Naive thymus-derived CD4-positive, alpha-beta T cell (primary cell): ENCODE measurements around the gene SHISA8. TPM values are rescaled to one million over a fixed set of nuclear protein-coding genes. Genes with fewer than 3 reads are reported as not detected.

Source experiments
- ATAC-seq: fragments of 150-1000 bp; cut with Tn5 transposase; 2 replicates; pipeline ENCODE4 v1.10.0; 2021; ENCODE audit warnings: mild to moderate bottlenecking, moderate library complexity
- CTCF ChIA-PET: fragments of 350-600 bp; sonication (Branson Sonifier 250); formaldehyde crosslinking; loops from one replicate; lab custom pipeline; 2021; ENCODE audit warnings: antibody characterized with exemption; lab: Charles Lee
- POLR2A ChIA-PET: fragments of 350-600 bp; sonication (Branson Sonifier 250); formaldehyde crosslinking; loops from one replicate; lab custom pipeline; 2021; ENCODE audit warnings: antibody characterized with exemption, inconsistent platforms; lab: Charles Lee
- DNase-seq, 9 donors: peaks; one replicate each; pipeline versions ENCODE4 v3.0.0 to v3.0.0-alpha.2; 2020 to 2022; ENCODE audit warnings: mixed read lengths in 1 of 9
- H3K27ac ChIP-seq: one replicate; pipeline ENCODE4 v1.7.0; 2013; ENCODE audit warnings: mild to moderate bottlenecking, low read depth, low read length, moderate library complexity
- H3K27me3 ChIP-seq, 2 donors: one replicate each; pipeline ENCODE4 v1.7.0; 2013; ENCODE audit warnings: low read length in 2 of 2, mild to moderate bottlenecking in 2 of 2, moderate library complexity in 2 of 2; ENCODE audit not compliant: control insufficient read depth in 2 of 2, insufficient read depth in 2 of 2
- H3K36me3 ChIP-seq, 3 experiments: 1 replicate in 2 of 3; 2 replicates in 1 of 3; pipeline ENCODE4 v1.7.0; 2013; ENCODE audit warnings: low read length in 3 of 3, mild to moderate bottlenecking in 3 of 3, moderate library complexity in 1 of 3; ENCODE audit not compliant: insufficient read depth in 3 of 3, control insufficient read depth in 2 of 3
- H3K4me1 ChIP-seq, 2 donors: one replicate each; pipeline ENCODE4 v1.7.0; 2013; ENCODE audit warnings: low read length in 2 of 2, mild to moderate bottlenecking in 2 of 2, moderate library complexity in 1 of 2; ENCODE audit not compliant: control insufficient read depth in 2 of 2, insufficient read depth in 2 of 2
- H3K4me3 ChIP-seq: 2 replicates; pipeline ENCODE4 v1.7.0; 2013; ENCODE audit warnings: mild to moderate bottlenecking, low read length
- H3K9me3 ChIP-seq, 3 experiments: 1 replicate in 2 of 3; 2 replicates in 1 of 3; pipeline ENCODE4 v1.7.0; 2013; ENCODE audit warnings: low read length in 3 of 3; ENCODE audit not compliant: control insufficient read depth in 2 of 3
- H3K27ac Mint-ChIP-seq, 9 donors: one replicate each; pipeline ENCODE4 v1.8.0; 2020 to 2022; ENCODE audit warnings: mixed read lengths in 9 of 9, mild to moderate bottlenecking in 8 of 9, moderate library complexity in 5 of 9, inconsistent platforms in 2 of 9
- H3K27me3 Mint-ChIP-seq, 5 donors: one replicate each; pipeline ENCODE4 v1.8.0; 2021 to 2022; ENCODE audit warnings: mixed read lengths in 5 of 5, mild to moderate bottlenecking in 1 of 5
- H3K36me3 Mint-ChIP-seq, 5 donors: one replicate each; pipeline ENCODE4 v1.8.0; 2020 to 2022; ENCODE audit warnings: mixed read lengths in 5 of 5, mild to moderate bottlenecking in 3 of 5, inconsistent platforms in 1 of 5
- H3K4me1 Mint-ChIP-seq, 7 donors: one replicate each; pipeline ENCODE4 v1.8.0; 2020 to 2022; ENCODE audit warnings: mixed read lengths in 7 of 7, mild to moderate bottlenecking in 3 of 7, inconsistent platforms in 1 of 7
- H3K4me3 Mint-ChIP-seq, 10 donors: one replicate each; pipeline ENCODE4 v1.8.0; 2020 to 2022; ENCODE audit warnings: mild to moderate bottlenecking in 10 of 10, mixed read lengths in 10 of 10, moderate library complexity in 6 of 10, inconsistent platforms in 2 of 10
- H3K9me3 Mint-ChIP-seq, 11 donors: one replicate each; pipeline ENCODE4 v1.8.0; 2020 to 2022; ENCODE audit warnings: mixed read lengths in 11 of 11, mild to moderate bottlenecking in 4 of 11, inconsistent platforms in 1 of 11, moderate library complexity in 1 of 11
- intact Hi-C, 2 donors: fragments of 100-400 bp; cut with micrococcal nuclease; formaldehyde crosslinking; loops; one replicate each; pipeline ENCODE4 v1.15.1; 2023
- polyA plus RNA-seq, 2 donors: library from polyadenylated mRNA; unstranded; fragments of 300-500 nt; fragmentation: Illumina TruSeq; gene quantifications; one replicate each; pipeline ENCODE4 v1.2.3, GENCODE V29; 2021
- total RNA-seq, 6 experiments: library from RNA in 5 of 6; stranded (reverse) in 5 of 6; gene quantifications; 1 replicate in 5 of 6; 2 replicates in 1 of 6; pipeline ENCODE4 v1.2.3 and lab custom pipeline; 2021 to 2026

Gene SHISA8
- total RNA-seq = under 1 TPM in 3 of 5 experiments, not detected in 2; 0.34 to 0.58 (median 0.54) TPM
- polyA plus RNA-seq = not detected
- total RNA-seq (lab: John Stamatoyannopoulos, UW) = not detected

GRCh38 chr22:41915035-41915785, at the start of gene SHISA8:
Gene SHISA8 (minus strand): TSS chr22:41915074. CDS start chr22:41914667, 407 bp downstream.
- Histone ChIP-seq H3K27ac (no peak within 1 kb of the TSS), H3K36me3 (no peaks in the 10 kb centered on the region), H3K27me3 (peaks cover 7 to 17% of the 10 kb centered on the region in 2 donors), H3K4me1 (peaks cover 6 to 14% of the 10 kb centered on the region in 2 donors), H3K9me3 (no peaks in the 10 kb centered on the region), H3K4me3 (peak within 1 kb of the TSS; percentile 41)
- peak; percentile 70 for ATAC-seq
- intact Hi-C loops = loop anchor here in 1 of 2 donors (1.0 kb wide), 2 partner anchors 11 to 26 kb away; partner anchors contain the start of gene TNFRSF13C
- Mint-ChIP-seq H3K27me3 (peaks cover 25 to 58% (median 34%) of the 10 kb centered on the region in 5 donors), H3K27ac (peak within 1 kb of the TSS in 3 of 9 donors; percentile 18 to 36 (median 33)), H3K9me3 (peaks cover 0 to 2% (median 0%) of the 10 kb centered on the region in 11 donors), H3K4me3 (peak within 1 kb of the TSS; percentile 44 to 83 (median 62)), H3K4me1 (peaks cover 4 to 28% (median 23%) of the 10 kb centered on the region in 7 donors), H3K36me3 (no peaks in the 10 kb centered on the region)
- peak in 8 of 9 donors; percentile 41 to 72 (median 63) for DNase-seq
- ChIA-PET CTCF (interaction anchor here (0.6 kb wide), 1 partner anchor 548 kb away, joined by 5 read pairs; no protein-coding TSS in a partner anchor), POLR2A (interaction anchor here (1.0 to 3.3 kb wide), 3 partner anchors 11 to 25 kb away, joined by 5 to 14 read pairs (median 6); partner anchors contain the start of gene TNFRSF13C)

GRCh38 chr22:41964112-41964491, 49.2 kb upstream of the SHISA8 start:
- Mint-ChIP-seq H3K4me3 (no peak overlapping the region), H3K36me3 (no peaks in the 10 kb centered on the region), H3K27ac (no peak overlapping the region), H3K27me3 (no peaks in the 10 kb centered on the region), H3K4me1 (peaks cover 0 to 9% (median 0%) of the 10 kb centered on the region in 7 donors), H3K9me3 (no peaks in the 10 kb centered on the region)
- CTCF ChIA-PET = interaction anchor here (0.6 to 0.8 kb wide), 2 partner anchors 102 to 478 kb away, joined by 3 read pairs; no protein-coding TSS in a partner anchor
- Histone ChIP-seq H3K36me3 (no peaks in the 10 kb centered on the region), H3K9me3 (no peaks in the 10 kb centered on the region), H3K4me1 (no peaks in the 10 kb centered on the region), H3K4me3 (no peak overlapping the region), H3K27ac (no peak overlapping the region), H3K27me3 (no peaks in the 10 kb centered on the region)
- intact Hi-C loops = no loop called here
- POLR2A ChIA-PET = interaction anchor here (1.0 kb wide), 1 partner anchor 12 kb away, joined by 3 read pairs; the partner anchor contains the start of gene SMIM45
- ATAC-seq (no peak), DNase-seq (no peak)

- ChIA-PET POLR2A (no interaction called here), CTCF (interaction anchor here (0.6 to 0.8 kb wide), 3 partner anchors 101 to 478 kb away, joined by 3 read pairs; no protein-coding TSS in a partner anchor)
- Histone ChIP-seq H3K27ac (no peak overlapping the region), H3K36me3 (no peaks in the 10 kb centered on the region), H3K4me3 (no peak overlapping the region), H3K27me3 (no peaks in the 10 kb centered on the region), H3K9me3 (no peaks in the 10 kb centered on the region), H3K4me1 (no peaks in the 10 kb centered on the region)
- Mint-ChIP-seq H3K27ac (no peak overlapping the region), H3K4me1 (peaks cover 0 to 9% (median 0%) of the 10 kb centered on the region in 7 donors), H3K36me3 (no peaks in the 10 kb centered on the region), H3K27me3 (no peaks in the 10 kb centered on the region), H3K4me3 (no peak overlapping the region), H3K9me3 (no peaks in the 10 kb centered on the region)
- ATAC-seq = no peak
- intact Hi-C loops = no loop called here
- no peak for DNase-seq
Observed at GRCh38 chr22:41963453-41964111, 48.7 kb upstream of the SHISA8 start.

GRCh38 chr22:41957941-41958556, 43.2 kb upstream of the SHISA8 start:
- peaks cover 0 to 1% (median 0%) of the 10 kb centered on the region in 5 donors for H3K27me3 Mint-ChIP-seq
- ATAC-seq = peak; percentile 50
- Histone ChIP-seq H3K9me3 (no peaks in the 10 kb centered on the region), H3K36me3 (no peaks in the 10 kb centered on the region), H3K27ac (no peak overlapping the region), H3K4me1 (peaks cover 3 to 4% of the 10 kb centered on the region in 2 donors), H3K27me3 (no peaks in the 10 kb centered on the region), H3K4me3 (no peak overlapping the region)
- peak overlapping the region in 6 of 10 donors; percentile 3 to 67 (median 50) for H3K4me3 Mint-ChIP-seq
- H3K9me3 Mint-ChIP-seq = peaks cover 0 to 2% (median 0%) of the 10 kb centered on the region in 11 donors
- ChIA-PET POLR2A (no interaction called here), CTCF (interaction anchor here (0.6 to 1.7 kb wide), 3 partner anchors 8 to 305 kb away, joined by 3 to 4 read pairs (median 4); no protein-coding TSS in a partner anchor)
- H3K27ac Mint-ChIP-seq = no peak overlapping the region
- intact Hi-C loops = loop anchor here in 1 of 2 donors (1.0 kb wide), 2 partner anchors 261 to 479 kb away; no protein-coding TSS in a partner anchor
- peaks cover 0 to 5% (median 4%) of the 10 kb centered on the region in 7 donors for H3K4me1 Mint-ChIP-seq
- peak in 2 of 9 donors; percentile 23 to 28 for DNase-seq
- H3K36me3 Mint-ChIP-seq = no peaks in the 10 kb centered on the region

- Histone ChIP-seq H3K9me3 (no peaks in the 10 kb centered on the region), H3K4me3 (no peak overlapping the region), H3K36me3 (no peaks in the 10 kb centered on the region), H3K27ac (no peak overlapping the region), H3K4me1 (peaks cover 0 to 10% of the 10 kb centered on the region in 2 donors), H3K27me3 (no peaks in the 10 kb centered on the region)
- intact Hi-C loops = no loop called here
- CTCF ChIA-PET = no interaction called here
- ATAC-seq (no peak), DNase-seq (no peak)
- H3K9me3 Mint-ChIP-seq = peaks cover 0 to 2% (median 0%) of the 10 kb centered on the region in 11 donors
- POLR2A ChIA-PET = interaction anchor here (1.2 kb wide), 1 partner anchor 12 kb away, joined by 3 read pairs; no protein-coding TSS in a partner anchor
- no peak overlapping the region for H3K4me3 Mint-ChIP-seq
- peaks cover 0 to 12% (median 5%) of the 10 kb centered on the region in 7 donors for H3K4me1 Mint-ChIP-seq
- H3K36me3 Mint-ChIP-seq = no peaks in the 10 kb centered on the region
- H3K27ac Mint-ChIP-seq = no peak overlapping the region
- H3K27me3 Mint-ChIP-seq = no peaks in the 10 kb centered on the region
Observed at GRCh38 chr22:41952713-41953112, 37.8 kb upstream of the SHISA8 start.
